Keratinocyte (primary cell): Measurements from ENCODE around the gene CASK. TPM values are rescaled to one million over a fixed set of nuclear protein-coding genes. Genes with fewer than 3 reads are reported as not detected.

Source experiments
- DNase-seq: peaks from one replicate; pipeline ENCODE4 v3.0.0-alpha.2; 2011; ENCODE audit warnings: low read depth, missing footprints, low spot score
- FAIRE-seq: peaks from 2 replicates; lab custom pipeline; 2011; peaks lifted over from hg19 to GRCh38; lab: Jason Lieb, UNC
- H2AFZ ChIP-seq: 2 replicates; pipeline ENCODE4 v1.6.0; 2012; ENCODE audit warnings: low read length, control low read depth, inconsistent platforms; ENCODE audit not compliant: control insufficient read depth
- H3K27ac ChIP-seq: 2 replicates; pipeline ENCODE4 v1.5.1; 2011; ENCODE audit warnings: low read length; ENCODE audit not compliant: control insufficient read depth, insufficient read depth
- H3K27me3 ChIP-seq: 3 replicates; pipeline ENCODE4 v1.6.0; 2011; ENCODE audit warnings: low read length; ENCODE audit not compliant: control insufficient read depth, insufficient read depth; ENCODE audit errors: extremely low read depth
- H3K36me3 ChIP-seq, 2 experiments: 2 replicates in 1 of 2; 3 replicates in 1 of 2; pipeline ENCODE4 v1.5.1; 2011; ENCODE audit warnings: low read length in 2 of 2, mild to moderate bottlenecking in 1 of 2; ENCODE audit not compliant: control insufficient read depth in 2 of 2, insufficient read depth in 2 of 2; ENCODE audit errors: extremely low read depth in 1 of 2
- H3K4me1 ChIP-seq: 3 replicates; pipeline ENCODE4 v1.5.1; 2011; ENCODE audit warnings: low read length; ENCODE audit not compliant: control insufficient read depth, insufficient read depth; ENCODE audit errors: extremely low read depth
- H3K4me2 ChIP-seq: 3 replicates; pipeline ENCODE4 v1.6.0; 2011; ENCODE audit warnings: low read depth, low read length; ENCODE audit not compliant: control insufficient read depth, insufficient read depth; ENCODE audit errors: extremely low read depth
- H3K4me3 ChIP-seq, 3 experiments: fragments of 200-600 bp in 1 of 3; sonication (generic) in 1 of 3; 2 replicates in 2 of 3; 3 replicates in 1 of 3; pipeline ENCODE4 v1.5.1; 2011 to 2016; ENCODE audit warnings: low read length in 3 of 3, mild to moderate bottlenecking in 3 of 3, control low read depth in 2 of 3, inconsistent platforms in 1 of 3, low read depth in 1 of 3, mixed read lengths in 1 of 3, mixed run types in 1 of 3, moderate library complexity in 1 of 3; ENCODE audit not compliant: control insufficient read depth in 2 of 3, insufficient read depth in 2 of 3; ENCODE audit errors: extremely low read depth in 1 of 3
- H3K79me2 ChIP-seq: 2 replicates; pipeline ENCODE4 v1.6.0; 2012; ENCODE audit warnings: low read length; ENCODE audit not compliant: control insufficient read depth, insufficient read depth
- H3K9ac ChIP-seq: 3 replicates; pipeline ENCODE4 v1.6.0; 2011; ENCODE audit warnings: low read length; ENCODE audit not compliant: control insufficient read depth, insufficient read depth; ENCODE audit errors: extremely low read depth
- H3K9me1 ChIP-seq: 3 replicates; pipeline ENCODE4 v1.6.0; 2011; ENCODE audit warnings: low read length; ENCODE audit not compliant: control insufficient read depth, insufficient read depth; ENCODE audit errors: extremely low read depth
- H3K9me3 ChIP-seq: 2 replicates; pipeline ENCODE4 v1.5.1; 2012; ENCODE audit warnings: low read depth, low read length; ENCODE audit not compliant: control insufficient read depth
- H4K20me1 ChIP-seq: 3 replicates; pipeline ENCODE4 v1.6.0; 2011; ENCODE audit warnings: low read length; ENCODE audit not compliant: control insufficient read depth, insufficient read depth; ENCODE audit errors: extremely low read depth
- CTCF ChIP-seq, 3 experiments: IDR thresholded peaks in 1 of 3; conservative IDR thresholded peaks in 1 of 3; optimal IDR thresholded peaks in 1 of 3; 2 replicates in 2 of 3; 3 replicates in 1 of 3; pipeline versions ENCODE3 to v1.5.1; 2011; ENCODE audit warnings: low read length in 3 of 3, mild to moderate bottlenecking in 3 of 3, moderate library complexity in 2 of 3, control low read depth in 1 of 3, inconsistent platforms in 1 of 3; ENCODE audit not compliant: insufficient read depth in 2 of 3; ENCODE audit errors: extremely low read depth in 1 of 3
- EZH2 ChIP-seq: IDR thresholded peaks from one replicate; pipeline ENCODE4 v1.6.1; 2012; ENCODE audit warnings: inconsistent platforms, mild to moderate bottlenecking, low read length, moderate library complexity
- dilution Hi-C: fragments of 300-500 bp; cut with MboI; formaldehyde crosslinking; loops from one replicate; pipeline ENCODE4 v1.7.0; 2020; ENCODE audit warnings: low sequenced_read_pairs; ENCODE audit not compliant: extremely low pct_ligation_motif_present
- polyA plus RNA-seq, 5 experiments: library from polyadenylated mRNA; depleted of rRNA in 3 of 5; stranded (reverse) in 3 of 5; stranded (forward) in 1 of 5; unstranded in 1 of 5; fragments of >200 nt; gene quantifications; 1 replicate in 1 of 5; 2 replicates in 3 of 5; 3 replicates in 1 of 5; pipeline versions ENCODE4 v1.2.1 to v1.2.3, GENCODE V29; 2011 to 2012; ENCODE audit warnings: missing spikeins in 2 of 5, low read depth in 1 of 5, low replicate concordance in 1 of 5

Gene CASK
- polyA plus RNA-seq, 1 donor (not counting 4 experiments of a cell fraction or from before 2014, with no cell fraction given) = 33.7 TPM

DNA sequence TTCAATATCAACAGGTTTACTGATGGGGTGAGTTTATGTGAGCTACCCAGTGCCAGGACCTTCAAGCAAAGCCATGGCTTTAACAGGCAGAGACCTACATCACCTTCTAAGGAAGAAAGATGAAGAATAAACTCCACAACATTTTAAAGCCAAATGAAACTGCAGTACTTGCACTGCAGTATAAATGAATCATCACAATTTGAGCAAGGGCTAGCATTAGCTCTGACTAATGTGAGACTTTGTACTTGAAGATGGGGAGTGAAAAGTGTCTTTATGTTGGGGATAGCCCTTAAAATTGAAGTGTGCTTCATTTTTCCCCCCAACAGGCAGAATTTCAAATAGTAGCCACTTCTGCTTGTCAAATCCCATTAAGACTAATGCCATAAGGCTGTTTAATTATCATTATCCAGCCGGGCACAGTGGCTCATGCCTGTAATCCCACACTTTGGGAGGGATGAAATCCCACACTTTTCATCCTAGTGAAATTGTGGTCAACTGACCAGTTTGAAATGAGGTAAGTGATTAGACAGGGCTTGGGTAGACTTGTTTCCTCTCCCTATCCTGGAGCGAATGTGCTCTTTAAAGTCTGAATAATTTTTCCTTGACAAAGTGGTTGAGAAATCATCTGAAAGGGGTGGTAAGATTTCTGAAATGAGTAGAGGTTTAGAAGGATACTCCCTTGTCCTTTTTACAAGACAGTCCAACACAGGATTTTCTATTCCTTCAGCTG lies 261.8 kb downstream of the CASK start:
- no peak overlapping the region for H3K4me2 ChIP-seq
- no peak for DNase-seq
- TF ChIP-seq CTCF (optimal IDR thresholded peaks at IDR 0.05 in 1 of 3, IDR thresholded peaks at IDR 0.05 in 1 of 3, conservative IDR thresholded peaks at IDR 0.05 in 1 of 3; ENCODE audit: extremely low read depth in 1 of 3, insufficient read depth in 2 of 3, low read length in 3 of 3) (no peak), EZH2 (no peak)

GRCh38 chrX:41655631-41656030 lies 267.7 kb downstream of the CASK start:
- no peak overlapping the region for H3K27ac ChIP-seq
- H3K9me1 ChIP-seq = no peaks in the 10 kb centered on the region
- no peaks in the 10 kb centered on the region for H3K79me2 ChIP-seq
- H3K4me3 ChIP-seq = no peak overlapping the region
- no peak overlapping the region for H3K9ac ChIP-seq
- H2AFZ ChIP-seq = no peak overlapping the region
- no peak for FAIRE-seq
- H3K4me2 ChIP-seq = no peak overlapping the region
- no peak for DNase-seq
- TF ChIP-seq CTCF (optimal IDR thresholded peaks at IDR 0.05 in 1 of 3, IDR thresholded peaks at IDR 0.05 in 1 of 3, conservative IDR thresholded peaks at IDR 0.05 in 1 of 3; ENCODE audit: extremely low read depth in 1 of 3, insufficient read depth in 2 of 3, low read length in 3 of 3) = no peak
- no peak for TF ChIP-seq EZH2
- H3K27me3 ChIP-seq = no peaks in the 10 kb centered on the region
- dilution Hi-C loops = no loop called here
- peaks cover 0 to 4% of the 10 kb centered on the region in 2 experiments for H3K36me3 ChIP-seq
- no peaks in the 10 kb centered on the region for H4K20me1 ChIP-seq
- H3K4me1 ChIP-seq = no peaks in the 10 kb centered on the region
- no peaks in the 10 kb centered on the region for H3K9me3 ChIP-seq

More for the DNA sequence above, 261.8 kb downstream of the CASK start:
- Histone ChIP-seq H3K79me2 (no peaks in the 10 kb centered on the region), H2AFZ (no peak overlapping the region), H3K4me3 (no peak overlapping the region), H3K27ac (no peak overlapping the region), H3K9me1 (no peaks in the 10 kb centered on the region), H4K20me1 (no peaks in the 10 kb centered on the region), H3K27me3 (no peaks in the 10 kb centered on the region), H3K9ac (no peak overlapping the region), H3K4me1 (no peaks in the 10 kb centered on the region), H3K36me3 (peaks cover 0 to 4% of the 10 kb centered on the region in 2 experiments), H3K9me3 (no peaks in the 10 kb centered on the region)
- FAIRE-seq = no peak
- dilution Hi-C loops = no loop called here
